H7 (cell line): Measurements from ENCODE around the gene SLIT1. TPM values are rescaled to one million over a fixed set of nuclear protein-coding genes. Genes with fewer than 3 reads are reported as not detected.

ENCODE experiments used
- DNase-seq: peaks from one replicate; pipeline ENCODE4 v3.0.0; 2012
- H3K27me3 ChIP-seq: 2 replicates; pipeline ENCODE4 v1.6.0; 2011; ENCODE audit warnings: mild to moderate bottlenecking, low read length; ENCODE audit not compliant: control insufficient read depth, insufficient read depth
- H3K36me3 ChIP-seq: replicated peaks from 2 replicates; pipeline ENCODE4 v1.5.1; 2011; ENCODE audit warnings: low read length; ENCODE audit not compliant: control insufficient read depth, insufficient read depth
- H3K4me3 ChIP-seq: 2 replicates; pipeline ENCODE4 v1.5.1; 2011; ENCODE audit warnings: low read depth, mild to moderate bottlenecking, control low read depth, low read length, moderate library complexity; ENCODE audit not compliant: insufficient read depth
- total RNA-seq: library from RNA; depleted of rRNA; stranded (reverse); fragments of >200 nt; shearing (Covaris generic); gene quantifications from 2 replicates; pipeline ENCODE4 v1.2.3, GENCODE V29; 2014

Gene SLIT1
- total RNA-seq, 1 experiment from 2014 or later, result 0.28 TPM

DNA sequence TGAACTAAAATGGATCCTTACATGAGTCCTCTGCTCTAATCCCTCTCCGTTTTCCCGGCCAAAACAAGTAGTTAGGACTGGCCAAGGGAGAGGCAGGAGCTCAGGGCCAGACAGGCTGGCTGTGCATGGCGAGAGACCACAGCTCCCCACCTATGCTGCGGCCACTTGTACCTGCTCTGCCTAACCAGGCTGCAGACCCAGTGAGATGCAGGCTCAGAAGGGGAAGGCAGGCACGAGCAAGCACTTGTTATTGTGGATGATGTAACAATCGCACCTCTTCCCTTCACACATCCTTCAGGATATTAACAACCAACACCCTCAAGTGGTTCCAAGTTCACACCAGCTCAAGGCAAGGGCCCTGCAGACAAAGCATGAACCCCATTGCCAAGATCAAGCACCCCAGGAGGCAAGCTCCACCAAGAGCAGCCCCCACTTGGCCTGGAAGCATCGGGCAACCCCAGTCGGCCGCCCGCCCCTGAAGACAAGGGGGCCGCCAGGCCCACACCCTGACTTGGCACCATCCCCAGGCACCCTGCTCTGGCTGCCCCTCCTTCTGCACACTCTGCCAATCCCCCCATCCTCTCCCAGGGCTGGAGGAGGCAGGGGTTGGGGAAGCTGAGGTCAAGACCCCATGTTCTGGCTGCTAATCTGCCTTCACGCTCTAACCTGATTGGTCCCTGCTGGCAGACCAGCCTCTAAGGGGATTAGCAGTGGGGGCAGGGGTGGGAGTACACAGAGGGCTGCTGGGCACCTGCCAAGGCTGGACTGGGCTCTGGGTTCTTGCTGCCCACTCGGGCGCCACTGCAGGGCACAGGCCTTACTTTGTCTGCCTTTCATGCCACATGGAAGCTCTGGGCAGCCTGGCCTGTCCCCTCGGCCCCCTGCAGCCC, 111.3 kb downstream of the SLIT1 start:
- H3K27me3 ChIP-seq, result no peaks in the 10 kb centered on the region
- no peak overlapping the region for H3K4me3 ChIP-seq
- peak; percentile 61 for DNase-seq
- no peaks in the 10 kb centered on the region for H3K36me3 ChIP-seq

DNA sequence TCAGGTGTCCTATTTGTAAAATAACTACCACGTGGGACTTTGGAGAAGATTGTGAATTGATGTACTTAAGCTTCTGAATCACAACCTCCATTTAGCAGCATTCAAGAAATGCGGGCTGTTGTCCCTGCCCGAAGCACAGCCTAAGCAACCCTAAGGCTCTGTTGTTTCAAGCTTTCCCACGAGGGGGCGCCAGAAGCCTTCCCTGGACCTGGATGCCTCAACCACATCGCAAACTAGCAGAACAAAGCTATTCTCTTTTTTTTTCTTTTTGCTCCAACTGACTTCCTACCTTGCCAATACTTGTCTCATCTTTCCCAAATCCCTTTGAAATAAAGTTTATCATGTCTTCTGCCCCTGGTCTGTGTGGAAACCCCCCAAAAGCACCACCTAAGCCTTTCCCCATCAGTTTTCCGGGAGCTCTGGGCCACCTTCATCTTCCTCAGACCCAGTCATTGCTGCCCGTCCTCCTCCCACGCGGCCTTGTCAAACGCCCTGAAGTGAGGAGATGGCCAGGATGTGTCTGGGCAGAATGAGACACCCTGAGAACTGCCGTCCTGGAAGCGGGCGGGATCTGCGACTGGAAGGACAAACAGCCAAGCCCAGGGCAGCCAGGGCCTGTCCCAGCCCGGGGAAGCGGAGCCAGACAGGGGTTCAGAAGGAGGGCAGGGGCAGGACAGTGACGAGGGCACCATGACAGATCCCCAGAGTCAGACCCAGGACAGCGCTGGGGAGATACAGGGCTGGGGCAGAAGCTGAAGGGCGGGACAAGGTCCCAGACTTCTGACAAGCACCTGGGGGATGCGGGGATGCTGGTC, 112.7 kb downstream of the SLIT1 start:
- peak; percentile 91 for DNase-seq
- Histone ChIP-seq H3K4me3 (no peak overlapping the region), H3K27me3 (no peaks in the 10 kb centered on the region), H3K36me3 (no peaks in the 10 kb centered on the region)

DNA sequence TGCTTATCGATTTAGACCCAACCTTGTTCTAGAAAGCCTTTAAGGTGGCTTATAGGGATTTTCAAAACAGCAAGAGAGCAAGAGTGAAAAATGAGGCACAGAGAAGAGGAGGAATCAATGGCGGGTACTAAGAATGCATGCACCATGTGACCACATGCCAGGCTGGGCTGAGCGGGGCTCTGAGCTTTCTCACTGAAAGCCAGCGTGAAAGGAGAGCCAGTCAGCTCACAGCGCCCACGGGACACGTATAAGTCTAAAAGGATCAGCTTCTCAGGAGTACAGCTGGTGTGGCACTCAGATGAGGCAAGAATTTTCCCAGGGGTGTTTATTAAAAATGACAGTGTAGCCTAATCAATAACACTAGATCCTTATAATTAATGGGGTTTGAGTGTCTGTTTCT, 114.3 kb downstream of the SLIT1 start:
- no peak for DNase-seq
- H3K36me3 ChIP-seq, result no peaks in the 10 kb centered on the region
- no peak overlapping the region for H3K4me3 ChIP-seq
- no peaks in the 10 kb centered on the region for H3K27me3 ChIP-seq

- no peaks in the 10 kb centered on the region for H3K36me3 ChIP-seq
- H3K4me3 ChIP-seq, result no peak overlapping the region
- no peaks in the 10 kb centered on the region for H3K27me3 ChIP-seq
- DNase-seq, result no peak
Measured at GRCh38 chr10:97069576-97070362, 116.0 kb downstream of the SLIT1 start.

GRCh38 chr10:97069026-97069425, 116.7 kb downstream of the SLIT1 start:
- no peak for DNase-seq
- no peaks in the 10 kb centered on the region for H3K36me3 ChIP-seq

DNA sequence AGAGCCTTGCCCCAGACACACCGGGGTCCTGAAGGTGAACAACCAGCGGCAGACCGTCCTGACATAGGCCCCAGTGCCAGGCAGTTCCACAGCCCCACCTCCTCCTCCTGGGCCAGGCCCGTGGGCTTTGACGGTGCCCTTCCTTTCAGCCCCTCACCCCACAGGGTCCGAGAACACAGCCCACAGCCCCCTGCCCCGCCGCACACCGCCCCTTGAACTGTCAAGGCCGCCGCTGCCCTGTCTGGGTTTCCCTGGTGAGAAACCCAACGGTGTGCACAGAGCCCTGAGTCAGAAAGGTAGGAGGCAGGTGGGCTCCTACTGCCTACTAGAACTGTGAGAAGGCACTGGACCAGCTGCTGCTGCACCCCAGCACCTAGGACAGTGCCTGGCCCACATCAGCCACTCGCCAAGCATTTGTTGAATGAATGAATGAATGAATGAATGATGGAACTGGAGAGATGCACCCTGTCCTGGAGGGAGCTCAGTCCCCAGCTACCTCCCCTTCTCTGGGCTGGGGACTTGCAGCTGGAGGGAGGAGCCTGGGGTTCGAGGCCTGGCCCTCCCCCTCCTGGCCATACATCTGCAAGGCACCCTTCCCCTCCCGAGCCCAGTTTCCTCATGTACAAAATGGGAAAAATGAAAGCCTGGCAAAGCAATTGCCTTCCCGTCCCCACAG, 117.9 kb downstream of the SLIT1 start:
- Histone ChIP-seq H3K27me3 (no peaks in the 10 kb centered on the region), H3K4me3 (no peak overlapping the region), H3K36me3 (no peaks in the 10 kb centered on the region)
- DNase-seq, result peak; percentile 92

More at GRCh38 chr10:97069026-97069425, 116.7 kb downstream of the SLIT1 start:
- H3K4me3 ChIP-seq, result no peak overlapping the region
- no peaks in the 10 kb centered on the region for H3K27me3 ChIP-seq

DNA sequence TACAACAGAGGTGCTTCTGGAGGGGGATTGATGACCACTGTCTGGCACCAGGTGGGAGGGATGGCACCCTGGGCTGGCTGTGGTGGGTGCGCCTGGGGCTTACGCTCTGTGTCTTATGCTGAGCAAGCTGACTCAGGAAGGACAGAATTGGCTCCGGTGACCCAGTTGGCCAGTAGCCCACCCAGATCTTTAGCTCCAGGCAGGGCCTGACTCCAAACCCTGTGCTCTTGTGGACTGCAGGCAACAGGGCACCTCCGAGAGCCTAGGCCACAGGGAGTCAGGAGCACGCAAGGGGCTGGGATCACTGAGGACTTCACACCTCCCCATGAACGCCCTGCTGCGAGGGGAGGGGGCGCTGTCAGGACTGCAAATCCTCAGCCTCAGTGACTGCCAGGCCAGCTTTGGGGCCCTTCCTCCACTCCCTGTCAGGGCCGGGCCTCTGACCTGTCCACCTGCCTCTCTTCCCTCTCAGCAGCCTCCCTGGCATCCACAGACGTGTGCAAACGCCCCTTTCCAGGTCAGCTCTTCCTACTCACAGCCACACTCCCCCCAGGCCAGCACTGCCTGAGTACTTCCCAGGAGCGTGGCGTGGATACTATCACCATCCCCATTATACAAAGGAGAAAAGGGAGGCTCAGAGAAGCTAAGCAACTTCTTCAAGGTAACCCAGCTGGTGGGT, 118.7 kb downstream of the SLIT1 start:
- H3K27me3 ChIP-seq, result no peaks in the 10 kb centered on the region
- H3K36me3 ChIP-seq, result no peaks in the 10 kb centered on the region
- peak; percentile 55 for DNase-seq
- no peak overlapping the region for H3K4me3 ChIP-seq

DNA sequence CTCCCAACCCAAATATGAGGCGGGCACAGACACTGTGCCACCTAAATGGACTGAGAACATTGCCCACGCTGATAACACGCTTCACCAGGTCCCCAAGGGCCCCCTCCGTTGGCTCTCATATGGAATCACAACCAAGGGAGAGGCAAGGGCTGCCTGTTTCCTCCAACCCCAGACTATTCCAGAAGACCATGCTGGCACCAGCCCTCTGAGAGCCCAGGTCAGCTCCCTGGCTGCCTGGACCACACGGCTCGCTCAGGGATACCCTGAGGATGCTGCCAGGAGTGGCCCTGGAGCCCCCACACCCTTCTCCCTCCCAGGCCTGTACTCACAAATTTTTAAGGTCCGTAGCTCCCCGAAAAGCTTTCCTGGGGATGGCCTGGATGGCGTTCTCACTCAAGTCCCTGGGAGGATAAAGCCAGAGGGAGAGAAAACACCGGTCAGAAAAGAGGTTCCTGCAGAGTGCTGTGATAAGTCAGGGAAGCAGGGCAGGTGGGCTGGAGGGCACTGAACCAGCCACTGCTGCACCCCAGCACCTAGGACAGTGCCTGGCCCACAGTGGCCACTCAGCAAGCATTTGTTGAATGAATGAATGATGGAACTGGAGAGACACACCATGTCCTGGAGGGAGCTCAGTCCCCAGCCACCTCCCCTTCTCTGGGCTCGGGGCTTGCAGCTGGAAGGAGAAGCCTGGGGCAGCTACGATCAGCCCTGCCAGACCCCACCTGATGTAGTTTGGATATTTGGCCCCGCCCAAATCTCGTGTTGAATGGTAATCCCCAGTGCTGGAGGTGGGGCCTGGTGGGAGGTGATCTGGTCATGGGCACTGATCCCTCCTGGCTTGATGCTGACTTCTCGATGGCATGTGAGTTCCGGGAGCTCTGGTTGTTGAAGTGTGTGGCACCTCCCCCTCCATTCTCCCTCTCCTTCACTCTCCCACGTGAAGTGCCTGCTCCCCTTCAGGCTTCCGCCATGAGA, 119.8 kb downstream of the SLIT1 start:
- Histone ChIP-seq H3K4me3 (no peak overlapping the region), H3K36me3 (no peaks in the 10 kb centered on the region), H3K27me3 (no peaks in the 10 kb centered on the region)
- DNase-seq, result peak; percentile 75

DNA sequence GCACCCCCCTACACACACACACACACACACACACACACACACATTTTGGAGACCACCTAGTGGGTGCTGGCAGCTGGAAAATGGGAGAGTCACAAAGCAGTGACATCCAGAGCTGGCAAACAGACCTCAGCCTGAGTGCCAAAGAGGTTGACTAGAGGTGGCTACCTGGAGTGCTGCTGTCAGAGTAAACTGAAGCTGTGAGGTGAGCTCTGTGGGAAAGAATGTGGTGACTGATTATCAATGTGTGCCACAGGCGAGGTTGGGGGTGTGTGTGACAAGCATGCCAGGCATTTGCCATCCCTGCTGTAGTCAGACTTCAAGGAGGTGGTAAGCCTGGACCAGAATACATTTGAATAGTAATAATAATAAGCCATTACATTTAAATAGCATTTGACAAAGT, 120.6 kb downstream of the SLIT1 start:
- DNase-seq, result no peak
- Histone ChIP-seq H3K4me3 (no peak overlapping the region), H3K36me3 (no peaks in the 10 kb centered on the region), H3K27me3 (no peaks in the 10 kb centered on the region)

DNA sequence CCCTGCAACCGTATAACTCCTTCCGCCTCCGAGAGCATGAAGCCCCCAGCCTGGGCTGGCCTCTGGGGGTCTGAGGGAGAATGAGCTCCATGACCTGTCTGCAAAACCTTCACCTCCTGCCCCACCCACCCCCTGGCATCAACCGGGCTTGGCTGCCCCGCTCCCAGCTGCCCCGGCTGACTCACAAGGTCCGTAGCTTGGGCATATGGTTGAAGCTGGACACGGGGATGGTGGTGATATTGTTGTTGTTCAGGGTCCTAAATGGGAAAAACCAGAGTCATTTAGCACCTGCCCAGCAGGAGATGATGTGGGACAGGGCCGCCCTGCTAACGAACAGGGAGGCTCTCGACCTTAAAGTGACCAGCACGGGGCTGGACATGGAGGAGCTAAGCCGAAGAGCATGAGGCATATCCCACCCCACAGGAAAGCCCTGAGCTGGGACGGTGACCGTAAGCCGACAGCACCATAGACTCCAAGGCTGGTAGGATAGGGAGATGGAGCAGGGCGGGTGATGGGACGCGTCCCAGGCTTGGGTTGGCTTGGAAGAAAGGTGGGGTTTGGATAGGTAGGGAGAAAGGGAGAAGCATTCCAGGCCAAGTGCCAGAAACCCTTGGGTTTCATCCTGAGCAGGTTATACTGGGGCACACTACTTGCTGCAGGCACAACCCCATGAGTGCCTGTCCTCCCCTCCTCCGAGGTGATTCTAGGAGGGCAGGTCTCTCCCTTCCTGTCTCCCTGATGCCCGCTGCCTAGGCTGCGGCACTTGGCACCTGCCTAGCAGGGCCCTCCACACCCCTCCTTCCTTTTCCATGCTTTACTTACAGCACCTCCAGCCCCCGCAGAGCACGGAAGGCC, 121.5 kb downstream of the SLIT1 start:
- Histone ChIP-seq H3K36me3 (no peaks in the 10 kb centered on the region), H3K27me3 (no peaks in the 10 kb centered on the region), H3K4me3 (no peak overlapping the region)
- DNase-seq, result peak; percentile 42

DNA sequence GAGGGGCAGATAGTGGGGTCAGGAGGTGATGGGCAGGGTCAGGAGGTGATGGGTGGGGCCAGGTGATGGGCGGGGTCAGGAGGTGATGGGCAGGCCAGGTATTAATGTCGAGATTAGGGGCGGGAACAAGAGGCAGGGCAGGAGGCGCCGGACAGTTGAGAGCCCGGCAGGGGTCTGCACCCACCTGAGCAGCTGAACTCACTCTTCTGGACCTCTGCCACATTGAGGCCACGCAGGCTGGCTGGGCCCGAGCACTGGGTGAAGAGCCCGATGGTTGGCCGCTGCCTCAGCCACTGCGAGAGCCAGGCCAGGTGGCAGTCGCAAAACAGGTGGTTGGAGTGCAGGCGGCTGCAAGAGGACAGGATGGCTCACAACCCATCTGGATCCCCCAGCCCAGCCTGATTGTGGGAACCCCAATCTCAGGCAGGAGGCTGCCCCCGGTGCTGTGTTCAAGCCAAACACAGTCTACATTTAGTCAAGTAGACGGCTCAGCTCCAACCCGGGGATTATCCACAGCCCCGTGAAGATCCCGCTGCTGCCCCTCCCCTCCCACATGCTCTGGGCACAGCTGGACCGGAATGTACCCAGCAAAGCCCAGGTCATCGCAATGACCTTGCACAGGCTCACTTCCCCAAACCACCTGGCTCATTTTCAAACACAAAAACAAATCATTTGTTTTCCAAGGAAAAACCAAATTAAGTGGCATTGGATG, 122.3 kb downstream of the SLIT1 start:
- no peak overlapping the region for H3K4me3 ChIP-seq
- DNase-seq, result peak; percentile 75
- H3K27me3 ChIP-seq, result no peaks in the 10 kb centered on the region
- no peaks in the 10 kb centered on the region for H3K36me3 ChIP-seq

- Histone ChIP-seq H3K4me3 (no peak overlapping the region), H3K27me3 (no peaks in the 10 kb centered on the region), H3K36me3 (no peaks in the 10 kb centered on the region)
- peak; percentile 70 for DNase-seq
Measured at GRCh38 chr10:97062456-97062855, 123.3 kb downstream of the SLIT1 start.
